A172 (cell line): ENCODE data around the gene CTNS. TPM values are rescaled to one million over a fixed set of nuclear protein-coding genes. Genes with fewer than 3 reads are reported as not detected.

Experiments
- DNase-seq: peaks from one replicate; pipeline ENCODE4 v3.0.0-alpha.2; 2015; ENCODE audit warnings: low spot score
- total RNA-seq: library from RNA; depleted of rRNA; stranded (reverse); fragments of >200 nt; shearing (Covaris generic); gene quantifications from 2 replicates; pipeline ENCODE4 v1.2.3, GENCODE V29; 2014

Gene CTNS
- total RNA-seq, 1 experiment from 2014 or later, result 37.8 TPM

- no peak for DNase-seq
Observed at GRCh38 chr17:3622977-3623594, 13.5 kb upstream of the CTNS start.

GRCh38 chr17:3626831-3627768 is 9.5 kb upstream of the CTNS start:
- DNase-seq, result no peak

- DNase-seq, result no peak
Observed at GRCh38 chr17:3627769-3628167, 8.8 kb upstream of the CTNS start.

- DNase-seq, result no peak
Observed at GRCh38 chr17:3630781-3631180, 5.8 kb upstream of the CTNS start.

GRCh38 chr17:3632287-3632686 is 4.3 kb upstream of the CTNS start:
- no peak for DNase-seq

- DNase-seq, result no peak
Observed at GRCh38 chr17:3635474-3636153, 946 bp upstream of the CTNS start.

GRCh38 chr17:3636908-3637373 is 381 bp downstream of the CTNS start:
- DNase-seq, result no peak

GRCh38 chr17:3639981-3640596 is 3.5 kb downstream of the CTNS start:
- no peak for DNase-seq

- no peak for DNase-seq
Observed at GRCh38 chr17:3641014-3641413, 4.5 kb downstream of the CTNS start.

GRCh38 chr17:3641717-3642486 is 5.3 kb downstream of the CTNS start:
- DNase-seq, result no peak

GRCh38 chr17:3643889-3644349 is 7.4 kb downstream of the CTNS start:
- no peak for DNase-seq

- DNase-seq, result no peak
Observed at GRCh38 chr17:3645310-3645709, 8.8 kb downstream of the CTNS start.

GRCh38 chr17:3647251-3647650 is 10.7 kb downstream of the CTNS start:
- no peak for DNase-seq

- DNase-seq, result peak; percentile 62
Observed at GRCh38 chr17:3647769-3648555, 11.4 kb downstream of the CTNS start.

GRCh38 chr17:3655766-3656165 is 19.2 kb downstream of the CTNS start:
- no peak for DNase-seq

- no peak for DNase-seq
Observed at GRCh38 chr17:3656353-3656752, 19.8 kb downstream of the CTNS start.

- no peak for DNase-seq
Observed at GRCh38 chr17:3656755-3657587, 20.4 kb downstream of the CTNS start.

GRCh38 chr17:3657588-3657869 is 21.0 kb downstream of the CTNS start:
- no peak for DNase-seq
